ENCODE results near the gene CST9.
"Not testable (repeated sequence)": the region's sequence is repeated elsewhere in the genome, so short reads cannot be mapped to it uniquely, and the experiment has no call there.

GRCh38 chr20:23635768-23636090 is 30.0 kb upstream of the CST9 start:
- TF ChIP-seq CTCF (IDR thresholded peaks at IDR 0.05; ENCODE audit: low read length); EZH2 (optimal IDR thresholded peaks at IDR 0.05; ENCODE audit: low read depth, low read length): not testable (repeated sequence)
